Muscle layer of colon (tissue), 2 donors: Measurements from ENCODE around the gene XYLB.

Source experiments
- H3K27ac ChIP-seq: one replicate; pipeline ENCODE4 v1.7.0; 2013; ENCODE audit warnings: low read depth, mild to moderate bottlenecking, low read length, moderate library complexity
- H3K27me3 ChIP-seq, 2 donors: one replicate each; pipeline ENCODE4 v1.7.0; 2013; ENCODE audit warnings: low read length in 2 of 2, mild to moderate bottlenecking in 2 of 2; ENCODE audit not compliant: insufficient read depth in 2 of 2, control insufficient read depth in 1 of 2
- H3K36me3 ChIP-seq: one replicate; pipeline ENCODE4 v1.7.0; 2013; ENCODE audit warnings: mild to moderate bottlenecking, low read length; ENCODE audit not compliant: insufficient read depth
- H3K4me1 ChIP-seq: one replicate; pipeline ENCODE4 v1.7.0; 2013; ENCODE audit warnings: mild to moderate bottlenecking, low read length; ENCODE audit not compliant: insufficient read depth
- H3K4me3 ChIP-seq, 2 donors: one replicate each; pipeline ENCODE4 v1.7.0; 2013; ENCODE audit warnings: low read length in 2 of 2, low read depth in 1 of 2, mild to moderate bottlenecking in 1 of 2, moderate library complexity in 1 of 2
- H3K9ac ChIP-seq: one replicate; pipeline ENCODE4 v1.7.0; 2013; ENCODE audit warnings: low read length
- H3K9me3 ChIP-seq: one replicate; pipeline ENCODE4 v1.7.0; 2013; ENCODE audit warnings: mild to moderate bottlenecking, low read length
- donor health status: abdominal sarcoma.
- donor health status: Adenocarcinoma of cecum.

Gene XYLB

GRCh38 chr3:38349684-38350359 lies 3.2 kb downstream of the XYLB start:
- no peak overlapping the region for H3K9ac ChIP-seq
- no peak overlapping the region for H3K27ac ChIP-seq
- no peaks in the 10 kb centered on the region for H3K9me3 ChIP-seq
- no peaks in the 10 kb centered on the region for H3K36me3 ChIP-seq
- H3K27me3 ChIP-seq, result no peaks in the 10 kb centered on the region
- H3K4me3 ChIP-seq, result no peak overlapping the region
- H3K4me1 ChIP-seq, result peaks cover 16% of the 10 kb centered on the region

GRCh38 chr3:38353151-38353550 lies 6.6 kb downstream of the XYLB start:
- no peaks in the 10 kb centered on the region for H3K27me3 ChIP-seq
- H3K36me3 ChIP-seq, result no peaks in the 10 kb centered on the region
- peaks cover under 1% of the 10 kb centered on the region for H3K4me1 ChIP-seq
- H3K4me3 ChIP-seq, result no peak overlapping the region
- H3K27ac ChIP-seq, result no peak overlapping the region
- no peaks in the 10 kb centered on the region for H3K9me3 ChIP-seq
- H3K9ac ChIP-seq, result no peak overlapping the region

- Histone ChIP-seq H3K9ac (no peak overlapping the region), H3K36me3 (no peaks in the 10 kb centered on the region), H3K4me3 (no peak overlapping the region), H3K27ac (no peak overlapping the region), H3K27me3 (no peaks in the 10 kb centered on the region), H3K9me3 (no peaks in the 10 kb centered on the region), H3K4me1 (no peaks in the 10 kb centered on the region)
Measured at GRCh38 chr3:38354588-38355330, 8.2 kb downstream of the XYLB start.

- H3K4me1 ChIP-seq, result no peaks in the 10 kb centered on the region
- H3K27me3 ChIP-seq, result no peaks in the 10 kb centered on the region
- no peak overlapping the region for H3K9ac ChIP-seq
- no peaks in the 10 kb centered on the region for H3K36me3 ChIP-seq
- no peak overlapping the region for H3K4me3 ChIP-seq
- H3K9me3 ChIP-seq, result no peaks in the 10 kb centered on the region
- H3K27ac ChIP-seq, result no peak overlapping the region
Measured at GRCh38 chr3:38359038-38359437, 12.5 kb downstream of the XYLB start.

- Histone ChIP-seq H3K4me1 (no peaks in the 10 kb centered on the region), H3K9me3 (no peaks in the 10 kb centered on the region), H3K27me3 (no peaks in the 10 kb centered on the region), H3K27ac (no peak overlapping the region), H3K9ac (no peak overlapping the region), H3K36me3 (no peaks in the 10 kb centered on the region), H3K4me3 (no peak overlapping the region)
Measured at GRCh38 chr3:38360345-38360744, 13.8 kb downstream of the XYLB start.

GRCh38 chr3:38361496-38361895 lies 14.9 kb downstream of the XYLB start:
- H3K9ac ChIP-seq, result no peak overlapping the region
- H3K27ac ChIP-seq, result no peak overlapping the region
- H3K27me3 ChIP-seq, result no peaks in the 10 kb centered on the region
- H3K9me3 ChIP-seq, result no peaks in the 10 kb centered on the region
- no peak overlapping the region for H3K4me3 ChIP-seq
- no peaks in the 10 kb centered on the region for H3K36me3 ChIP-seq
- H3K4me1 ChIP-seq, result no peaks in the 10 kb centered on the region

- Histone ChIP-seq H3K4me3 (no peak overlapping the region), H3K36me3 (no peaks in the 10 kb centered on the region), H3K9ac (no peak overlapping the region), H3K27ac (no peak overlapping the region), H3K27me3 (no peaks in the 10 kb centered on the region), H3K9me3 (no peaks in the 10 kb centered on the region), H3K4me1 (peaks cover 7% of the 10 kb centered on the region)
Measured at GRCh38 chr3:38362825-38363224, 16.2 kb downstream of the XYLB start.

- H3K27ac ChIP-seq, result no peak overlapping the region
- no peaks in the 10 kb centered on the region for H3K27me3 ChIP-seq
- H3K4me1 ChIP-seq, result peaks cover 12% of the 10 kb centered on the region
- no peak overlapping the region for H3K4me3 ChIP-seq
- no peaks in the 10 kb centered on the region for H3K9me3 ChIP-seq
- no peaks in the 10 kb centered on the region for H3K36me3 ChIP-seq
- H3K9ac ChIP-seq, result no peak overlapping the region
Measured at GRCh38 chr3:38364721-38365400, 18.3 kb downstream of the XYLB start.

- no peak overlapping the region for H3K4me3 ChIP-seq
- no peak overlapping the region for H3K9ac ChIP-seq
- no peaks in the 10 kb centered on the region for H3K27me3 ChIP-seq
- H3K36me3 ChIP-seq, result no peaks in the 10 kb centered on the region
- peaks cover 12% of the 10 kb centered on the region for H3K4me1 ChIP-seq
- H3K9me3 ChIP-seq, result no peaks in the 10 kb centered on the region
- no peak overlapping the region for H3K27ac ChIP-seq
Measured at GRCh38 chr3:38365469-38366062, 19.0 kb downstream of the XYLB start.

- no peaks in the 10 kb centered on the region for H3K9me3 ChIP-seq
- no peak overlapping the region for H3K9ac ChIP-seq
- no peak overlapping the region for H3K4me3 ChIP-seq
- H3K27me3 ChIP-seq, result no peaks in the 10 kb centered on the region
- peaks cover 12% of the 10 kb centered on the region for H3K4me1 ChIP-seq
- H3K27ac ChIP-seq, result no peak overlapping the region
- H3K36me3 ChIP-seq, result no peaks in the 10 kb centered on the region
Measured at GRCh38 chr3:38366082-38366481, 19.5 kb downstream of the XYLB start.

GRCh38 chr3:38367779-38368178 lies 21.2 kb downstream of the XYLB start:
- no peaks in the 10 kb centered on the region for H3K9me3 ChIP-seq
- peaks cover 13% of the 10 kb centered on the region for H3K36me3 ChIP-seq
- H3K27ac ChIP-seq, result no peak overlapping the region
- peaks cover 12% of the 10 kb centered on the region for H3K4me1 ChIP-seq
- H3K9ac ChIP-seq, result no peak overlapping the region
- no peak overlapping the region for H3K4me3 ChIP-seq
- no peaks in the 10 kb centered on the region for H3K27me3 ChIP-seq
